IMR-90 (cell line): ENCODE data around the gene ADM. TPM values are rescaled to one million over a fixed set of nuclear protein-coding genes. Genes with fewer than 3 reads are reported as not detected.

Experiments used
- ATAC-seq: fragments of 200-7000 bp; cut with Tn5 transposase; 2 replicates; pipeline ENCODE4 v1.9.1; 2020; ENCODE audit warnings: low read depth, mild to moderate bottlenecking, moderate library complexity
- BruUV-seq: library from RNA; stranded (reverse); fragments of 400-500 nt; replicated peaks from 2 replicates; lab custom pipeline; 2021; lab: Mats Ljungman, UMichigan
- CTCF ChIA-PET: fragments of 300-600 bp; formaldehyde crosslinking; extraction: SDS; loops from one replicate; lab custom pipeline; 2021; ENCODE audit warnings: antibody characterized with exemption; lab: Yijun Ruan, JAX
- POLR2A ChIA-PET: fragments of 300-600 bp; sonication (Branson Sonifier 250); formaldehyde crosslinking; loops from one replicate; lab custom pipeline; 2022; ENCODE audit warnings: antibody characterized with exemption; ENCODE audit not compliant: unreplicated experiment; lab: Charles Lee
- DNase-seq: peaks from one replicate; pipeline ENCODE4 v3.0.0; 2013
- H2AFZ ChIP-seq: replicated peaks from 2 replicates; pipeline ENCODE3; 2013; ENCODE audit warnings: low read length, mild to moderate bottlenecking; ENCODE audit not compliant: poor library complexity
- H2AK5ac ChIP-seq: 2 replicates; pipeline ENCODE4 v1.6.1; 2013; ENCODE audit warnings: low read depth, low read length, inconsistent platforms
- H2AK9ac ChIP-seq: replicated peaks from 2 replicates; pipeline ENCODE3; 2013; ENCODE audit warnings: mild to moderate bottlenecking, low read depth, low read length, moderate library complexity; ENCODE audit not compliant: poor library complexity
- H2BK120ac ChIP-seq: 2 replicates; pipeline ENCODE4 v1.6.1; 2013; ENCODE audit warnings: low read depth, low read length, inconsistent platforms
- H2BK15ac ChIP-seq: 3 replicates; pipeline ENCODE4 v1.6.1; 2013; ENCODE audit warnings: low read depth, low read length, inconsistent platforms
- H2BK20ac ChIP-seq: 2 replicates; pipeline ENCODE4 v1.6.1; 2013; ENCODE audit warnings: low read depth, mild to moderate bottlenecking, inconsistent platforms, low read length, moderate library complexity
- H2BK5ac ChIP-seq: 2 replicates; pipeline ENCODE4 v1.6.1; 2013; ENCODE audit warnings: mild to moderate bottlenecking, low read depth, low read length, inconsistent platforms; ENCODE audit not compliant: poor library complexity, severe bottlenecking
- H3K14ac ChIP-seq: replicated peaks from 2 replicates; pipeline ENCODE4 v1.6.1; 2013; ENCODE audit warnings: low read depth, low read length, inconsistent platforms
- H3K18ac ChIP-seq: 2 replicates; pipeline ENCODE4 v1.6.1; 2013; ENCODE audit warnings: low read depth, low read length, control low read depth
- H3K23ac ChIP-seq: 2 replicates; pipeline ENCODE4 v1.6.1; 2013; ENCODE audit warnings: low read depth, low read length, inconsistent platforms
- H3K27ac ChIP-seq: 2 replicates; pipeline ENCODE4 v1.5.1; 2013; ENCODE audit warnings: mild to moderate bottlenecking, control low read depth, low read length; ENCODE audit not compliant: insufficient read depth
- H3K27me3 ChIP-seq: 2 replicates; pipeline ENCODE4 v1.6.1; 2013; ENCODE audit warnings: low read length; ENCODE audit not compliant: control insufficient read depth, insufficient read depth
- H3K36me3 ChIP-seq: 2 replicates; pipeline ENCODE4 v1.6.1; 2013; ENCODE audit warnings: low read length, mixed read lengths; ENCODE audit not compliant: control insufficient read depth, insufficient read depth
- H3K4ac ChIP-seq: 2 replicates; pipeline ENCODE4 v1.6.1; 2013; ENCODE audit warnings: low read depth, low read length, inconsistent platforms
- H3K4me1 ChIP-seq: 2 replicates; pipeline ENCODE4 v1.6.1; 2013; ENCODE audit warnings: low read length, mixed read lengths; ENCODE audit not compliant: control insufficient read depth, insufficient read depth
- H3K4me2 ChIP-seq: 2 replicates; pipeline ENCODE4 v1.6.1; 2013; ENCODE audit warnings: low read depth, mild to moderate bottlenecking, control low read depth, low read length, moderate library complexity
- H3K4me3 ChIP-seq: 2 replicates; pipeline ENCODE4 v1.5.1; 2013; ENCODE audit warnings: low read depth, mild to moderate bottlenecking, control low read depth, low read length, moderate library complexity; ENCODE audit not compliant: insufficient read depth
- H3K56ac ChIP-seq: 2 replicates; pipeline ENCODE4 v1.6.1; 2013; ENCODE audit warnings: low read length, inconsistent platforms; ENCODE audit not compliant: insufficient read depth; ENCODE audit errors: extremely low read depth
- H3K79me1 ChIP-seq, 2 experiments: 2 replicates each; pipeline ENCODE4 v1.6.1; 2013; ENCODE audit warnings: low read length in 2 of 2, inconsistent platforms in 1 of 2, low read depth in 1 of 2
- H3K9ac ChIP-seq: 2 replicates; pipeline ENCODE4 v1.6.1; 2013; ENCODE audit warnings: low read depth, low read length, control low read depth
- H3K9me1 ChIP-seq: 2 replicates; pipeline ENCODE4 v1.6.1; 2013; ENCODE audit warnings: low read length, inconsistent platforms; ENCODE audit not compliant: insufficient read depth
- H3K9me3 ChIP-seq: 2 replicates; pipeline ENCODE4 v1.6.1; 2013; ENCODE audit warnings: low read length; ENCODE audit not compliant: control insufficient read depth, insufficient read depth
- H4K20me1 ChIP-seq: 2 replicates; pipeline ENCODE4 v1.6.1; 2013; ENCODE audit warnings: low read length, inconsistent platforms; ENCODE audit not compliant: insufficient read depth
- H4K5ac ChIP-seq: 2 replicates; pipeline ENCODE4 v1.6.1; 2013; ENCODE audit warnings: mild to moderate bottlenecking, low read depth, low read length, control low read depth
- H4K8ac ChIP-seq, 2 experiments: 2 replicates each; pipeline ENCODE4 v1.6.1; 2013; ENCODE audit warnings: low read depth in 2 of 2, low read length in 2 of 2, control low read depth in 1 of 2, inconsistent platforms in 1 of 2
- H4K91ac ChIP-seq: 2 replicates; pipeline ENCODE4 v1.6.1; 2013; ENCODE audit warnings: low read depth, low read length, inconsistent platforms; ENCODE audit not compliant: insufficient read depth
- BHLHE40 ChIP-seq: fragments of 150-350 bp; IDR thresholded peaks from 2 replicates; pipeline ENCODE4 v1.6.1; 2016; ENCODE audit warnings: mild to moderate bottlenecking, low read depth, low read length
- CEBPB ChIP-seq: IDR thresholded peaks from 2 replicates; pipeline ENCODE4 v1.6.1; 2012; ENCODE audit warnings: low read depth, low read length, improper control_type of control experiment
- CHD1 ChIP-seq: IDR thresholded peaks from 2 replicates; pipeline ENCODE4 v1.6.1; 2012; ENCODE audit warnings: low read depth, low read length, improper control_type of control experiment
- CTCF ChIP-seq: conservative IDR thresholded peaks from 2 replicates; pipeline ENCODE4 v1.5.1; 2012; ENCODE audit warnings: mild to moderate bottlenecking, low read depth, low read length, improper control_type of control experiment
- ELK1 ChIP-seq: fragments of 150-350 bp; IDR thresholded peaks from 2 replicates; pipeline ENCODE4 v1.6.1; 2016; ENCODE audit warnings: low read depth, mild to moderate bottlenecking, low read length, moderate library complexity, borderline replicate concordance
- FOS ChIP-seq: fragments of 150-350 bp; IDR thresholded peaks from 2 replicates; pipeline ENCODE4 v1.6.1; 2016; ENCODE audit warnings: low read depth, low read length
- MAFK ChIP-seq: IDR thresholded peaks from 2 replicates; pipeline ENCODE4 v1.6.1; 2012; ENCODE audit warnings: low read depth, low read length, improper control_type of control experiment
- MAZ ChIP-seq: IDR thresholded peaks from 2 replicates; pipeline ENCODE4 v1.6.1; 2012; ENCODE audit warnings: low read depth, mild to moderate bottlenecking, low read length, improper control_type of control experiment, moderate library complexity, borderline replicate concordance
- MXI1 ChIP-seq: IDR thresholded peaks from 2 replicates; pipeline ENCODE4 v1.6.1; 2012; ENCODE audit warnings: low read depth, mild to moderate bottlenecking, low read length, moderate library complexity, borderline replicate concordance
- NFE2L2 ChIP-seq: fragments of 150-350 bp; IDR thresholded peaks from 2 replicates; pipeline ENCODE4 v1.6.1; 2016; ENCODE audit warnings: low read depth, mild to moderate bottlenecking, low read length
- POLR2A ChIP-seq: IDR thresholded peaks from 2 replicates; pipeline ENCODE4 v1.6.1; 2012; ENCODE audit warnings: mild to moderate bottlenecking, low read depth, low read length
- RAD21 ChIP-seq: IDR thresholded peaks from 2 replicates; pipeline ENCODE4 v1.6.1; 2012; ENCODE audit warnings: low read length, improper control_type of control experiment
- RCOR1 ChIP-seq: IDR thresholded peaks from 2 replicates; pipeline ENCODE4 v1.6.1; 2012; ENCODE audit warnings: mild to moderate bottlenecking, low read length, improper control_type of control experiment; ENCODE audit not compliant: insufficient replicate concordance
- RFX5 ChIP-seq: IDR thresholded peaks from 2 replicates; pipeline ENCODE4 v1.8.0; 2012; ENCODE audit warnings: low read depth, mild to moderate bottlenecking, low read length, moderate library complexity
- SMC3 ChIP-seq: fragments of 150-350 bp; IDR thresholded peaks from 2 replicates; pipeline ENCODE4 v1.6.1; 2016; ENCODE audit warnings: low read depth, mild to moderate bottlenecking, antibody characterized with exemption, low read length, moderate library complexity
- USF2 ChIP-seq: fragments of 150-350 bp; IDR thresholded peaks from 2 replicates; pipeline ENCODE4 v1.6.1; 2017; ENCODE audit warnings: mild to moderate bottlenecking, antibody characterized with exemption, low read length, low read depth
- dilution Hi-C: fragments of 300-500 bp; cut with HindIII; formaldehyde crosslinking; loops from one replicate; pipeline ENCODE4 v1.14.3; 2018; ENCODE audit warnings: low sequenced_read_pairs; ENCODE audit not compliant: unreplicated experiment
- in situ Hi-C: fragments of 300-500 bp; cut with MboI; formaldehyde crosslinking; loops from 3 replicates; pipeline ENCODE4 v1.14.3; 2019; ENCODE audit warnings: low sequenced_read_pairs, inconsistent platforms, mixed read lengths
- intact Hi-C: fragments of 100-400 bp; cut with micrococcal nuclease; formaldehyde crosslinking; loops from 2 replicates; pipeline ENCODE4 v1.10.0; 2022
- polyA plus RNA-seq, 3 experiments: library from polyadenylated mRNA; depleted of rRNA; stranded (reverse); fragments of >200 nt; gene quantifications; 2 replicates each; pipeline ENCODE4 v1.2.3, GENCODE V29; 2012; ENCODE audit warnings: low replicate concordance in 1 of 3
- total RNA-seq: library from RNA; depleted of rRNA; stranded (reverse); fragments of >200 nt; gene quantifications from 2 replicates; pipeline ENCODE4 v1.2.3, GENCODE V29; 2012

The ADM gene
- total and polyA plus RNA-seq, 2 of the 4 experiments (the other 2 are of a cell fraction) = 357 to 559 TPM

- TF ChIP-seq RAD21 = no peak
- TF ChIP-seq RCOR1 = no peak
- TF ChIP-seq SMC3 = no peak
- no peak for TF ChIP-seq CHD1
- TF ChIP-seq MAFK = no peak
- TF ChIP-seq MXI1 = no peak
- no peak for TF ChIP-seq POLR2A
- TF ChIP-seq RFX5 = no peak
- TF ChIP-seq USF2 = no peak
- no peak for TF ChIP-seq FOS
- TF ChIP-seq CTCF = no peak
- TF ChIP-seq MAZ = no peak
- TF ChIP-seq NFE2L2 = no peak
- TF ChIP-seq BHLHE40 = no peak
- no peak for TF ChIP-seq CEBPB
- no peak for TF ChIP-seq ELK1
- no peak overlapping the region for H3K9ac ChIP-seq
- ATAC-seq (no peak), DNase-seq (no peak)
- H2AK9ac ChIP-seq = no peak overlapping the region
- peaks cover 3% of the 10 kb centered on the region; the same call in 1 of the 2 replicates for H3K9me1 ChIP-seq
- no peak overlapping the region for H3K14ac ChIP-seq
- H3K36me3 ChIP-seq = no peaks in the 10 kb centered on the region
- in situ Hi-C loops (no loop called here), dilution Hi-C loops (no loop called here), intact Hi-C loops (no loop called here)
- POLR2A ChIA-PET = no interaction called here
- no peak overlapping the region for H2BK20ac ChIP-seq
- peaks cover 14% of the 10 kb centered on the region for H4K20me1 ChIP-seq
- H3K27me3 ChIP-seq = no peaks in the 10 kb centered on the region
- no peak overlapping the region for H2AK5ac ChIP-seq
- CTCF ChIA-PET = no interaction called here
- no peak overlapping the region for H2BK15ac ChIP-seq
- peaks cover 22 to 65% of the 10 kb centered on the region in 2 experiments for H3K79me1 ChIP-seq
- H3K4ac ChIP-seq = no peak overlapping the region
- no peak overlapping the region for H3K23ac ChIP-seq
- H3K18ac ChIP-seq = no peak overlapping the region
- H2BK120ac ChIP-seq = no peak overlapping the region
- no peaks in the 10 kb centered on the region for H3K9me3 ChIP-seq
- no peak overlapping the region for H3K27ac ChIP-seq
- no peak overlapping the region for H4K8ac ChIP-seq
- no peak overlapping the region for H2AFZ ChIP-seq
- no TSS peak for BruUV-seq
- H3K4me1 ChIP-seq = peaks cover 6% of the 10 kb centered on the region
- no peak overlapping the region for H3K56ac ChIP-seq
- H4K91ac ChIP-seq = no peak overlapping the region
- H2BK5ac ChIP-seq = no peak overlapping the region
- H3K4me3 ChIP-seq = no peak overlapping the region
- no peak overlapping the region for H3K4me2 ChIP-seq
- no peak overlapping the region for H4K5ac ChIP-seq
Measured at GRCh38 chr11:10282117-10282516, 22.8 kb upstream of the ADM start.
